Testis (tissue), 2 donors: Measurements from ENCODE around the gene SCFD2.

Experiments
- POLR2A ChIP-seq: fragments of 450-650 bp; IDR thresholded peaks from one replicate; pipeline ENCODE4 v1.6.1; 2017; ENCODE audit warnings: antibody characterized with exemption, mild to moderate bottlenecking, moderate library complexity
- TF ChIP-seq, protein P1 (sequence below), 3 experiments: fragments of 450-650 bp in 2 of 3; fragments of 200-600 bp in 1 of 3; sonication (generic) in 1 of 3; IDR thresholded peaks; one replicate each; pipeline ENCODE4 v1.5.1; 2016 to 2019; ENCODE audit warnings: antibody characterized with exemption in 3 of 3, mild to moderate bottlenecking in 2 of 3, moderate library complexity in 1 of 3

GRCh38 chr4:52907510-52907909, 458.4 kb downstream of the SCFD2 start:
- TF ChIP-seq, protein P1, sequence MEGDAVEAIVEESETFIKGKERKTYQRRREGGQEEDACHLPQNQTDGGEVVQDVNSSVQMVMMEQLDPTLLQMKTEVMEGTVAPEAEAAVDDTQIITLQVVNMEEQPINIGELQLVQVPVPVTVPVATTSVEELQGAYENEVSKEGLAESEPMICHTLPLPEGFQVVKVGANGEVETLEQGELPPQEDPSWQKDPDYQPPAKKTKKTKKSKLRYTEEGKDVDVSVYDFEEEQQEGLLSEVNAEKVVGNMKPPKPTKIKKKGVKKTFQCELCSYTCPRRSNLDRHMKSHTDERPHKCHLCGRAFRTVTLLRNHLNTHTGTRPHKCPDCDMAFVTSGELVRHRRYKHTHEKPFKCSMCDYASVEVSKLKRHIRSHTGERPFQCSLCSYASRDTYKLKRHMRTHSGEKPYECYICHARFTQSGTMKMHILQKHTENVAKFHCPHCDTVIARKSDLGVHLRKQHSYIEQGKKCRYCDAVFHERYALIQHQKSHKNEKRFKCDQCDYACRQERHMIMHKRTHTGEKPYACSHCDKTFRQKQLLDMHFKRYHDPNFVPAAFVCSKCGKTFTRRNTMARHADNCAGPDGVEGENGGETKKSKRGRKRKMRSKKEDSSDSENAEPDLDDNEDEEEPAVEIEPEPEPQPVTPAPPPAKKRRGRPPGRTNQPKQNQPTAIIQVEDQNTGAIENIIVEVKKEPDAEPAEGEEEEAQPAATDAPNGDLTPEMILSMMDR (IDR thresholded peaks at IDR 0.05) = no peak
- TF ChIP-seq POLR2A = no peak
